Transverse colon (tissue), 3 donors: ENCODE data around the gene RASAL2.

Experiments used
- POLR2A ChIP-seq: fragments of 450-650 bp; IDR thresholded peaks from one replicate; pipeline ENCODE4 v1.6.1; 2016; ENCODE audit warnings: antibody characterized with exemption, mild to moderate bottlenecking, moderate library complexity
- TF ChIP-seq, protein P1 (sequence below), 5 experiments: fragments of 200-600 bp in 3 of 5; fragments of 450-650 bp in 2 of 5; sonication (generic) in 3 of 5; IDR thresholded peaks; 1 replicate in 2 of 5; 2 replicates in 3 of 5; pipeline ENCODE4 v1.5.1; 2016 to 2017; ENCODE audit warnings: antibody characterized with exemption in 5 of 5, inconsistent platforms in 3 of 5, mild to moderate bottlenecking in 2 of 5, moderate library complexity in 1 of 5

DNA sequence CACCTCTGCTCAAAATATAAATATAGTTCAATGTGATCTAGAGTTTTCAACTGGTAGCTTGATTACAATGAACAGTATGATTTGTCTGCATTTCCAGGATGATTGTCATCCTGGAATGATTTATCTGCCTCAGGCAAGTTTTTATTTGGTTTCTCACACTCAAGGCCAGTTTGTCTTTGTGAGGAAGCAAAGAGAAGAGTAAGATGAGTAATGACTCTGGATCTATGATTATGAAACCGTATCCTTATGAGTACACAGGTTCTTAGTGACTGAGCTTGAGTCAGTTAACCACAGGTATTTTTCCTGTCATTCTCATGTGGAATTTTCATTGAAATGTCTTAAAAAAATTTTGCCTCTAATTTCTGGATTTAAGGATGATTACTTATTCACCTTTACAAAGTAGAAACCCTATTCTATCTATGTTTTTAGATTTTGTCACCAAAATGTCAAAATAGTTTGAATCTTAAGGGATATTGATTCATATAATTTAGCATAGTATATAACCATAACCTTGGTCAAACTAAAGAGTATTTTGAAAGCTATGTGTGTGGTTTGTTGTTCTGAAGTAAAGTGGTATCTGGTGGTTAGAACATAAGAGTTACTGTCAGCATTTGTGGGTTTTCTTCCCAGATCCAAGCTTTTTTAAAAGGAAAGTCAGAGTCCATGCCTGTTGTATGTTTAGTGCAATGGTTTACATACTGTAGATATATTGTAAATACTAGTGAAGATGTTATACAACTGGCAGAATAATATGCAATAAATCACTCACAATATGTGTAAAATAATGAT, 145.0 kb downstream of the RASAL2 start:
- TF ChIP-seq POLR2A: no peak
- TF ChIP-seq, protein P1, sequence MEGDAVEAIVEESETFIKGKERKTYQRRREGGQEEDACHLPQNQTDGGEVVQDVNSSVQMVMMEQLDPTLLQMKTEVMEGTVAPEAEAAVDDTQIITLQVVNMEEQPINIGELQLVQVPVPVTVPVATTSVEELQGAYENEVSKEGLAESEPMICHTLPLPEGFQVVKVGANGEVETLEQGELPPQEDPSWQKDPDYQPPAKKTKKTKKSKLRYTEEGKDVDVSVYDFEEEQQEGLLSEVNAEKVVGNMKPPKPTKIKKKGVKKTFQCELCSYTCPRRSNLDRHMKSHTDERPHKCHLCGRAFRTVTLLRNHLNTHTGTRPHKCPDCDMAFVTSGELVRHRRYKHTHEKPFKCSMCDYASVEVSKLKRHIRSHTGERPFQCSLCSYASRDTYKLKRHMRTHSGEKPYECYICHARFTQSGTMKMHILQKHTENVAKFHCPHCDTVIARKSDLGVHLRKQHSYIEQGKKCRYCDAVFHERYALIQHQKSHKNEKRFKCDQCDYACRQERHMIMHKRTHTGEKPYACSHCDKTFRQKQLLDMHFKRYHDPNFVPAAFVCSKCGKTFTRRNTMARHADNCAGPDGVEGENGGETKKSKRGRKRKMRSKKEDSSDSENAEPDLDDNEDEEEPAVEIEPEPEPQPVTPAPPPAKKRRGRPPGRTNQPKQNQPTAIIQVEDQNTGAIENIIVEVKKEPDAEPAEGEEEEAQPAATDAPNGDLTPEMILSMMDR (IDR thresholded peaks at IDR 0.05): no peak
